ENCODE results near the gene PAEP.

The PAEP gene

DNA sequence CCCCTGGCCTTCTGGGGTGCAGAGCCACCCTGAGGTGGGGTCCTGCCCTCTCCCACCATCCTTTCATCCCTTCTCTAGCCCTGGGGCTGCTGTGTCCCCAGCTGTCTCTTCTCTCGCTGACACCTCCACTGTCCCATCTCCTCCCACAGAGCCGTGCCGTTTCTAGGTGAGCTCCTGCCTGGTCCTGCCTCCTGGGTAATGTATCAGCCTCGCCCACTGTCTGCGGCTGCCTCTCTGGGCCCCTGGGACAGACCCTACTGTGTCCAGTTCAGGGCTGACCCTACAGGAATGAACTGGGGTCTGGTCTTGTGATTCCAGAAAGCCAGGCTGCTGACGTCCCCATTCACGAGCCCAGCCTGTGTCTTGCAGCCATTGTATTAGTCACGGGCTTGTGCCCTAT lies 4.1 kb downstream of the PAEP start:
- Histone ChIP-seq H3K9me2 (replicated peaks; ENCODE audit: insufficient read depth, low read length) (no peaks in the 10 kb centered on the region), H4K20me1 (ENCODE audit: low read depth, low read length) (no peaks in the 10 kb centered on the region), H3K9ac (ENCODE audit: low read length) (no peak overlapping the region), H3K4me3 (ENCODE audit: insufficient read depth, low read length, poor library complexity, severe bottlenecking) (no peak overlapping the region), H3K9me3 (ENCODE audit: insufficient read depth, low read length) (no peaks in the 10 kb centered on the region), H3K4me2 (ENCODE audit: low read depth, low read length, poor library complexity, severe bottlenecking) (no peak overlapping the region), H3K36me3 (ENCODE audit: low read length) (no peaks in the 10 kb centered on the region), H3K79me2 (ENCODE audit: insufficient read depth, low read length) (no peaks in the 10 kb centered on the region), H3K27ac (ENCODE audit: low read depth, low read length) (no peak overlapping the region), H2AFZ (ENCODE audit: low read depth, low read length, severe bottlenecking) (no peak overlapping the region), H3K27me3 (ENCODE audit: low read length) (no peaks in the 10 kb centered on the region), H3F3A (ENCODE audit: insufficient read depth) (no peaks in the 10 kb centered on the region)
- TF ChIP-seq EZH2phosphoT487 (conservative IDR thresholded peaks at IDR 0.05; ENCODE audit: low read length), result no peak
- TF ChIP-seq, protein P1, sequence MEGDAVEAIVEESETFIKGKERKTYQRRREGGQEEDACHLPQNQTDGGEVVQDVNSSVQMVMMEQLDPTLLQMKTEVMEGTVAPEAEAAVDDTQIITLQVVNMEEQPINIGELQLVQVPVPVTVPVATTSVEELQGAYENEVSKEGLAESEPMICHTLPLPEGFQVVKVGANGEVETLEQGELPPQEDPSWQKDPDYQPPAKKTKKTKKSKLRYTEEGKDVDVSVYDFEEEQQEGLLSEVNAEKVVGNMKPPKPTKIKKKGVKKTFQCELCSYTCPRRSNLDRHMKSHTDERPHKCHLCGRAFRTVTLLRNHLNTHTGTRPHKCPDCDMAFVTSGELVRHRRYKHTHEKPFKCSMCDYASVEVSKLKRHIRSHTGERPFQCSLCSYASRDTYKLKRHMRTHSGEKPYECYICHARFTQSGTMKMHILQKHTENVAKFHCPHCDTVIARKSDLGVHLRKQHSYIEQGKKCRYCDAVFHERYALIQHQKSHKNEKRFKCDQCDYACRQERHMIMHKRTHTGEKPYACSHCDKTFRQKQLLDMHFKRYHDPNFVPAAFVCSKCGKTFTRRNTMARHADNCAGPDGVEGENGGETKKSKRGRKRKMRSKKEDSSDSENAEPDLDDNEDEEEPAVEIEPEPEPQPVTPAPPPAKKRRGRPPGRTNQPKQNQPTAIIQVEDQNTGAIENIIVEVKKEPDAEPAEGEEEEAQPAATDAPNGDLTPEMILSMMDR (IDR thresholded peaks at IDR 0.05; ENCODE audit: insufficient read depth, low read length, poor library complexity, severe bottlenecking), result no peak

GRCh38 chr9:135566552-135566951 lies 5.0 kb downstream of the PAEP start:
- no peaks in the 10 kb centered on the region for H3K9me3 ChIP-seq (ENCODE audit: insufficient read depth, low read length)
- H3K4me2 ChIP-seq (ENCODE audit: low read depth, low read length, poor library complexity, severe bottlenecking), result no peak overlapping the region
- H3K27ac ChIP-seq (ENCODE audit: low read depth, low read length), result no peak overlapping the region
- no peaks in the 10 kb centered on the region for H4K20me1 ChIP-seq (ENCODE audit: low read depth, low read length)
- H2AFZ ChIP-seq (ENCODE audit: low read depth, low read length, severe bottlenecking), result no peak overlapping the region
- no peaks in the 10 kb centered on the region for H3K36me3 ChIP-seq (ENCODE audit: low read length)
- TF ChIP-seq, protein P1 (IDR thresholded peaks at IDR 0.05; ENCODE audit: insufficient read depth, low read length, poor library complexity, severe bottlenecking), result no peak
- TF ChIP-seq EZH2phosphoT487 (conservative IDR thresholded peaks at IDR 0.05; ENCODE audit: low read length), result no peak
- H3K79me2 ChIP-seq (ENCODE audit: insufficient read depth, low read length), result no peaks in the 10 kb centered on the region
- no peaks in the 10 kb centered on the region for H3F3A ChIP-seq (ENCODE audit: insufficient read depth)
- H3K9ac ChIP-seq (ENCODE audit: low read length), result no peak overlapping the region
- no peaks in the 10 kb centered on the region for H3K27me3 ChIP-seq (ENCODE audit: low read length)
- no peaks in the 10 kb centered on the region for H3K9me2 ChIP-seq (replicated peaks; ENCODE audit: insufficient read depth, low read length)
- H3K4me3 ChIP-seq (ENCODE audit: insufficient read depth, low read length, poor library complexity, severe bottlenecking), result no peak overlapping the region

GRCh38 chr9:135567311-135567710 lies 5.8 kb downstream of the PAEP start:
- Histone ChIP-seq H3K9ac (ENCODE audit: low read length) (no peak overlapping the region), H3K79me2 (ENCODE audit: insufficient read depth, low read length) (no peaks in the 10 kb centered on the region), H3K9me3 (ENCODE audit: insufficient read depth, low read length) (no peaks in the 10 kb centered on the region), H3K27me3 (ENCODE audit: low read length) (no peaks in the 10 kb centered on the region), H3F3A (ENCODE audit: insufficient read depth) (no peaks in the 10 kb centered on the region), H3K4me2 (ENCODE audit: low read depth, low read length, poor library complexity, severe bottlenecking) (no peak overlapping the region), H3K36me3 (ENCODE audit: low read length) (no peaks in the 10 kb centered on the region), H3K27ac (ENCODE audit: low read depth, low read length) (no peak overlapping the region), H3K4me3 (ENCODE audit: insufficient read depth, low read length, poor library complexity, severe bottlenecking) (no peak overlapping the region), H2AFZ (ENCODE audit: low read depth, low read length, severe bottlenecking) (no peak overlapping the region), H3K9me2 (replicated peaks; ENCODE audit: insufficient read depth, low read length) (no peaks in the 10 kb centered on the region), H4K20me1 (ENCODE audit: low read depth, low read length) (no peaks in the 10 kb centered on the region)
- TF ChIP-seq EZH2phosphoT487 (conservative IDR thresholded peaks at IDR 0.05; ENCODE audit: low read length), result no peak
- TF ChIP-seq, protein P1 (IDR thresholded peaks at IDR 0.05; ENCODE audit: insufficient read depth, low read length, poor library complexity, severe bottlenecking), result no peak

All from SU-DHL-6 (cell line).